ENCODE data around the gene FAM131C.
"Not testable (repeated sequence)": the region's sequence is repeated elsewhere in the genome, so short reads cannot be mapped to it uniquely, and the experiment has no call there.

Gene FAM131C

DNA sequence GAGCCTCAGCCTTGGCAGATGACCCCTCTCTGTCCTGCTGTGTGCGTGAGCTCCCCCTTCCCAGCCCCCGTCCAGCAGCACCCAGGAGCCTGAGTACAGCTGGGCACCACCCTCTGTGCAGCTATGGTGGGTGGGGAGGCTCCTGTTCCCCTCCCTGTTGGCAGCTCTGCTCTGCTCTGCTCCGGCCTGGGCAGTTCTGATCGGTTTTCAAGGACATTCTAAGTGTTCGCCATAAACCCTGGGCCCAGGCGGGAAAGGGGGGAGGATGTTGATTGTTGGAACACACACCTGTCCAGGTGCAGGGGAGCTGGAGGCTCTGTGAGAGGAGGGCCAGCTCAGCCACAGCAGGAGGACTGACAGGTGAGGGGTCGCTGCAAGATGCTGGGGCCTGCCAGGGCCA lies 29.9 kb downstream of the FAM131C start, which contains the start of gene CLCNKB:
CLCNKB (plus strand) TSS at position 262 of the 400 bp plus-strand sequence. CDS start 711 bp downstream, outside the sequence.
- TF ChIP-seq POLR2A (IDR thresholded peaks at IDR 0.05; ENCODE audit: extremely low read depth, insufficient read length) (no peak), MYC (IDR thresholded peaks at IDR 0.05; ENCODE audit: low read depth, low read length) (no peak)
- TF ChIP-seq, protein P1, sequence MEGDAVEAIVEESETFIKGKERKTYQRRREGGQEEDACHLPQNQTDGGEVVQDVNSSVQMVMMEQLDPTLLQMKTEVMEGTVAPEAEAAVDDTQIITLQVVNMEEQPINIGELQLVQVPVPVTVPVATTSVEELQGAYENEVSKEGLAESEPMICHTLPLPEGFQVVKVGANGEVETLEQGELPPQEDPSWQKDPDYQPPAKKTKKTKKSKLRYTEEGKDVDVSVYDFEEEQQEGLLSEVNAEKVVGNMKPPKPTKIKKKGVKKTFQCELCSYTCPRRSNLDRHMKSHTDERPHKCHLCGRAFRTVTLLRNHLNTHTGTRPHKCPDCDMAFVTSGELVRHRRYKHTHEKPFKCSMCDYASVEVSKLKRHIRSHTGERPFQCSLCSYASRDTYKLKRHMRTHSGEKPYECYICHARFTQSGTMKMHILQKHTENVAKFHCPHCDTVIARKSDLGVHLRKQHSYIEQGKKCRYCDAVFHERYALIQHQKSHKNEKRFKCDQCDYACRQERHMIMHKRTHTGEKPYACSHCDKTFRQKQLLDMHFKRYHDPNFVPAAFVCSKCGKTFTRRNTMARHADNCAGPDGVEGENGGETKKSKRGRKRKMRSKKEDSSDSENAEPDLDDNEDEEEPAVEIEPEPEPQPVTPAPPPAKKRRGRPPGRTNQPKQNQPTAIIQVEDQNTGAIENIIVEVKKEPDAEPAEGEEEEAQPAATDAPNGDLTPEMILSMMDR (IDR thresholded peaks at IDR 0.05; ENCODE audit: low read depth, low read length) = no peak
- TF ChIP-seq, protein P2, sequence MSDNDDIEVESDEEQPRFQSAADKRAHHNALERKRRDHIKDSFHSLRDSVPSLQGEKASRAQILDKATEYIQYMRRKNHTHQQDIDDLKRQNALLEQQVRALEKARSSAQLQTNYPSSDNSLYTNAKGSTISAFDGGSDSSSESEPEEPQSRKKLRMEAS (IDR thresholded peaks at IDR 0.05; ENCODE audit: low read depth, low read length) = no peak
- no peak for DNase-seq (ENCODE audit: low read depth)
- no peak within 1 kb of the TSS for H3K4me3 ChIP-seq (ENCODE audit: low read depth, low read length)

DNA sequence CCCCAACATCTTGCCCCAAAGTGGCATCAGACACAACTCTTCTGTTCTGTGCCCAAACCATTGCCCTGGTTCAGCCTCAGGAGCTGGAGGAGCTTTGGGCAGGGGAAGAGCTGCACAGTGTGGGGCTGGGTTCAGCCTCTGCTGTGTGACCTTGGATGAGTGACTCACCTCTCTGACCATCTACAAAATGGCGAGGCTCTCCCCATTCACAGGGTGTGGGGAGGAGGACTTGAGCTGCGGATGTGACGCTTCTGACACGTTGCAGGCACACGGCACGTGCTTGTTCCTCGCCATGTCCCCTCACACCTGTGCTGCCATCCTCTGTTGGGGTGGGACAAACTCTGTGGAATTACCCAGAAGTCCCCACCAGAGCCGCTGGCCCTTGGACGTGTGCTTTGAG lies 30.8 kb downstream of the FAM131C start:
- not testable (repeated sequence) for DNase-seq (ENCODE audit: low read depth); H3K4me3 ChIP-seq (ENCODE audit: low read depth, low read length)

DNA sequence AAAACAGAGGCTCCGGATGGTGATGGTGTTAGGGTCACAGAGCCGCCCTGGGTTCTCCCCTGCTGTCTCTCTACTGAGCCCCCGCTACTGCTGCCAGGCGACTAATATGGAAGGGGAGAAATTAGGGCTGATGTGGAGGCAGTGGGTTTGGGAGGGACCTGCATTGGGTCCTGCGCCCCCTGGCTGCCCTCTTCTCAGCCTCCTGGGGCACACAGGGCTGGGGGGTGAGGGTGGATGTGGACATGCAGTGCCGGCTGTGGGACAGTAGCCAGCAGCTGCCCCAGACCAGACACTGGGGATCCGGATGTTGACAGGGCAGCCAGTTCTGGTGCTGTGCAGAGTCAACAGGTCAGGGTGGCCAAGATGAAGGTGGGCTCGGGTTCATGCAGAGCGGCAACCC lies 31.4 kb downstream of the FAM131C start:
- no peak for TF ChIP-seq POLR2A (IDR thresholded peaks at IDR 0.05; ENCODE audit: extremely low read depth, insufficient read length)
- TF ChIP-seq, protein P2 (IDR thresholded peaks at IDR 0.05; ENCODE audit: low read depth, low read length) = no peak
- TF ChIP-seq, protein P1 (IDR thresholded peaks at IDR 0.05; ENCODE audit: low read depth, low read length) = no peak
- TF ChIP-seq MYC (IDR thresholded peaks at IDR 0.05; ENCODE audit: low read depth, low read length) = no peak
- no peak for DNase-seq (ENCODE audit: low read depth)
- H3K4me3 ChIP-seq (ENCODE audit: low read depth, low read length) = no peak overlapping the region

DNA sequence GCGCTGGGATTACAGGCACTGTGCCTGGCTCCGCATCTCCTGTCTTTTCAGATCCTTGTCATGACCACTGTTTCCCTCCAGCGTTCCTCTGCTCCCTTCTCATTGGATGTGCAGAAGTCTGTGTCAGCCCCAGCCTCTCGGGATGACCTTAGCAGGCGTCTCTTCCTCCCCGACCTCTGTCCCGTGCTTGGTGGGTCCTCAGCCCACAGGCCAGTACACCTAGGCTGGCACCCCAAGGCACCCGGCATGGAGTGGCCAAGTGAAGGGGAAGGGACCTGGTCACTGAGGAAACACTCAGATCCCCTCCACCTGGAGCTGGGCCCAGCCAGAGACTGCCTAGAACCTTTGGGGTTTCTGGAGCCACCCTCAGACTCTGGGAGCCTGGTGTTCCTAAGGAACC lies 32.3 kb downstream of the FAM131C start:
- no peak for DNase-seq (ENCODE audit: low read depth)
- H3K4me3 ChIP-seq (ENCODE audit: low read depth, low read length) = no peak overlapping the region
- TF ChIP-seq, protein P2 (IDR thresholded peaks at IDR 0.05; ENCODE audit: low read depth, low read length) = no peak
- TF ChIP-seq POLR2A (IDR thresholded peaks at IDR 0.05; ENCODE audit: extremely low read depth, insufficient read length) (no peak), MYC (IDR thresholded peaks at IDR 0.05; ENCODE audit: low read depth, low read length) (no peak)
- TF ChIP-seq, protein P1 (IDR thresholded peaks at IDR 0.05; ENCODE audit: low read depth, low read length) = no peak

DNA sequence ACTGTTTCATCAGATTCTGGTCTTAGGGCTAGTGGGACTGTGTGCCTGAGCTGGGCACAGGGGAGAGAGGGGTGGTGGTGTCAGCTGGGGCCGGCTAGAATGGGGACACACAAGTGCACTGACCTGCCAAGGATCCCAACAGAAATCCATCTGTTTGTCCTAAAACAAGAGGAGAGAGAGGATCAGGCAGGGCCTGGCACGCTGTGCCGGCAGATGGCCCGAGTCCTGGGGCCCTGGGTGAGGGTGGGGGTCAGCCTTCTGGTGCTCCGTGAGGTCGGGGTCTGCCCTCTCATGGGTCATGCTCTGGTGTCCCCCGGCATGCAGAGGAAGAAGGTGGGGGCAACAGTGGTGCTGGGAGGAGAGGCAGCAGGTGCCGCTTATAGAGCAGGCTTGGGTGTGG lies 33.6 kb downstream of the FAM131C start:
- DNase-seq (ENCODE audit: low read depth); H3K4me3 ChIP-seq (ENCODE audit: low read depth, low read length): not testable (repeated sequence)

DNA sequence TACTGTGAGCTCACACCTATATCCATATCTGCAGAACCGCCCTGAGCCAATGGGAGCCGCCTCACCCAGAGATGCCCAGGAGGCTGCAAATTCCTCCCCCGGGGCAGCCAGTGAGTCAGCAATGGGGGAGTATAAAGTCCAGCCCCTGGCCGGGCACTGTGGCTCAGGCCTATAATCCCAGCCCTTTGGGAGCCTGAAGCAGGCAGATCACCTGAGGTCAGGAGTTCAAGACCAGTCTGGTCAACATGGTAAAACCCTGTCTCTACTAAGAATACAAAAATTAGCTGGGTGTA lies 34.9 kb downstream of the FAM131C start:
- DNase-seq (ENCODE audit: low read depth) = no peak
- TF ChIP-seq POLR2A (IDR thresholded peaks at IDR 0.05; ENCODE audit: extremely low read depth, insufficient read length) (no peak), MYC (IDR thresholded peaks at IDR 0.05; ENCODE audit: low read depth, low read length) (no peak)
- TF ChIP-seq, protein P2 (IDR thresholded peaks at IDR 0.05; ENCODE audit: low read depth, low read length) = no peak
- TF ChIP-seq, protein P1 (IDR thresholded peaks at IDR 0.05; ENCODE audit: low read depth, low read length) = no peak
- no peak overlapping the region for H3K4me3 ChIP-seq (ENCODE audit: low read depth, low read length)

DNA sequence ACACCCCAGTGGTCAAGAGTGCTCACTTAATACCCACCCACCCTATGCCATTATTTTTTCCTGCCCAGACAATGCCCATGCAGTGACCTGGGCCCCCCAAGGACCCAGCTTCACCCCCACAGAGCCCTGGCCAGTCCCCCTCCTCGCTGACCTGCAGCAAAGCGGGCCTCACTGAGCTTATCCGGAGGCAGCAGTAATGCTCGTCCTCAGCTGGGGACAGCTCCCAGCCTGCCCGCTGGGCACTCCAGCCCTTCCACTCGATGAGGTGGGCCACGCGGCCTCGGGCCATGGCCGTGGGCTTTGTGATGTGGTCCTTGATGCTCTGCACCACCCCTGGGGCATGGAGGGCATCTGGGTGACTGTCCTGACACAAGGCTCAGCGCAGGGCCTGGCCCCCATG lies 37.0 kb downstream of the FAM131C start:
- H3K4me3 ChIP-seq (ENCODE audit: low read depth, low read length); DNase-seq (ENCODE audit: low read depth): not testable (repeated sequence)

DNA sequence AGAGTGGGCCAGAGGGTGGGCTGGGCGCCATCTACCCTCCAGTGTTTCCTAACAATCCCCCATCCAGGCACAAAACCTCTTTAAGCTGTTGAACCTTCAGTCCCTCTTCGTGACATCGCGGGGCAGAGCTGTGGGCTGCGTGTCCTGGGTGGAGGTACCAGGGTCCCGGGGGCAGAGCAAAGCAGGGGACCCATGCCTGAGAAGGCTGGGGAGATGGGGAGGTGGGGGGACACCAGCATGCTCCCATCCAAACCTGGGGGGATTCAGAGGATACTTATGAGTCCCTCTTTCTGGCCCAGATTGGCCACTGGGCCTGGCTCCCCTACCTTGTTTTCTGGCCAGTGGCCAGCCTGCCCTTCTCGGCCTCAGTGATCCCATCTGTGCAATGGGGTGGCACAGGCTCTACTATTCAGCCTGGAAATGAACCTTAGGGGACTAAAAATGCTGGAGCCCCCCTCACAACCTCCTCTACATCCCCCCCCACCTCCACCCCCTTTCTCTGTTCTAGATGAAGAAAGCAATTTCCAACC lies 40.3 kb downstream of the FAM131C start:
- not testable (repeated sequence) for H3K4me3 ChIP-seq (ENCODE audit: low read depth, low read length); DNase-seq (ENCODE audit: low read depth)

Data from NB4 (cell line).